Activated naive CD8-positive, alpha-beta T cell treated with anti-CD3 and anti-CD28 coated beads for 36 hours (primary cell): ENCODE measurements around the gene MIF4GD. TPM values are rescaled to one million over a fixed set of nuclear protein-coding genes. Genes with fewer than 3 reads are reported as not detected.

Experiments
- DNase-seq: peaks from one replicate; pipeline ENCODE4 v3.0.0; 2021
- H3K27ac Mint-ChIP-seq: one replicate; pipeline ENCODE4 v1.8.0; 2022; ENCODE audit warnings: mild to moderate bottlenecking, moderate library complexity, mixed read lengths
- H3K27me3 Mint-ChIP-seq: one replicate; pipeline ENCODE4 v1.8.0; 2022; ENCODE audit warnings: mild to moderate bottlenecking, mixed read lengths
- H3K36me3 Mint-ChIP-seq: one replicate; pipeline ENCODE4 v1.8.0; 2021; ENCODE audit warnings: mild to moderate bottlenecking, mixed read lengths
- H3K4me1 Mint-ChIP-seq: one replicate; pipeline ENCODE4 v1.8.0; 2021; ENCODE audit warnings: mixed read lengths
- H3K4me3 Mint-ChIP-seq: one replicate; pipeline ENCODE4 v1.8.0; 2022; ENCODE audit warnings: mild to moderate bottlenecking, moderate library complexity, mixed read lengths
- H3K9me3 Mint-ChIP-seq: one replicate; pipeline ENCODE4 v1.8.0; 2022; ENCODE audit warnings: mixed read lengths
- total RNA-seq, 2 experiments: library from RNA; stranded (reverse); gene quantifications; one replicate each; pipeline ENCODE4 v1.2.3, GENCODE V29; 2021

The MIF4GD gene, protein sequence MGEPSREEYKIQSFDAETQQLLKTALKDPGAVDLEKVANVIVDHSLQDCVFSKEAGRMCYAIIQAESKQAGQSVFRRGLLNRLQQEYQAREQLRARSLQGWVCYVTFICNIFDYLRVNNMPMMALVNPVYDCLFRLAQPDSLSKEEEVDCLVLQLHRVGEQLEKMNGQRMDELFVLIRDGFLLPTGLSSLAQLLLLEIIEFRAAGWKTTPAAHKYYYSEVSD
- 10 to 100 TPM; 35.3 to 38.1 TPM for total RNA-seq

DNA sequence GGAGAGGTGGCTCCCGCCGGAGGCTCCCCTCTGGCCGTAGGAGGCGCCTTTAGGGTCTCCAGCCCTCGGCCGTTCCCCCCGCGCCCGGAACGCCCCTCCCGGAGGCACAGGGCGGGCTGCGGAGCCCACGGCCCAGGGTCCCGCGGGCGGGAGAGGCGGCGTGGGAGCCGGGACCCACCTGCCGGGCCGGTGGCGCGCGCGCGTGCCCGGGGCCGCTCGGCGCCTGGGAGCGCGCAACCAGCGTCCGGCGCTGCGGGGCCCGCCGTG, at the start of gene MIF4GD:
TSS of gene MIF4GD (minus strand) at position 266 of the 267 bp plus-strand sequence. CDS start 1,036 bp downstream, outside the sequence.
- Mint-ChIP-seq H3K4me3 (peak within 1 kb of the TSS; percentile 90), H3K9me3 (no peaks in the 10 kb centered on the region), H3K27ac (peak within 1 kb of the TSS; percentile 89), H3K36me3 (peaks cover 30% of the 10 kb centered on the region), H3K27me3 (no peaks in the 10 kb centered on the region), H3K4me1 (peaks cover 37% of the 10 kb centered on the region)
- no peak for DNase-seq

DNA sequence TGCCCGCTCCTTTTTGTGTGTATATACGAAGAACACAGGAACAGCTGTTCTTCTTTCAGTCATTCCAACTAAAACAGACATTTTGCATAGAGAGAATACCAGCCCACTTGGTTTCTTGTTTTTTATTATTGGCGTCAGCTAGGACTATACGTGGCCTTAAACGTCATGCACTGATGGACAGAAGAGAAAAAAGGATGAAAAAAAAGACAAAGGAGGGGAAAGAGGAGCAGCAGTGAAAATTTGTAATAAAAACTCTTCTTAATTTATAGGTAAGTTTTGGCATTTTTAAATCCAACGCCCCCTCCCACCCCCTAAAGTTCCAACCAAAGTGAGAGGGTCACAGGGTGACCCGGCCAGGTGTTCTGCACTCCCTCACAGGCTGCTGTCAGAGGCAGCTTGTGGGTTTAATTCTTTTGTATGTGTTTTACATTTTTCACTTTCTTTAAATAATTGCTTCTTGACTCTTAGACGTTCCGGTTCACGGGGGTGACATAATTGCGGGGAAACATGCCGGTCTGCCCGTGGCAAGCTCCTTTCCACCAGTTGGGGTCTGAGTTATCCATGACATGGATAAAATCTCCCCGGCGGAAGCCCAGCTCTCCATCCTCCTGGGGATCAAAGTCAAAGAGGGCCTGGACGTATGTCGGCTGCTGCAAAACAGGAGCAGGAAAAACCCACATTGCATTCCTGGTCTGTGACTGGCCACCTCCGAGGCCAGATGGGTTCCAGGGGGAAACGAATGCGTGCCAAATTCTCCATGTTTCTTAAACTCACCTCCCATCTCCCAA, 49.1 kb upstream of the MIF4GD start:
- no peaks in the 10 kb centered on the region for H3K27me3 Mint-ChIP-seq
- no peak overlapping the region for H3K4me3 Mint-ChIP-seq
- no peaks in the 10 kb centered on the region for H3K9me3 Mint-ChIP-seq
- H3K36me3 Mint-ChIP-seq = peaks cover 29% of the 10 kb centered on the region
- no peak for DNase-seq
- H3K27ac Mint-ChIP-seq = peak overlapping the region; percentile 16
- H3K4me1 Mint-ChIP-seq = peaks cover 26% of the 10 kb centered on the region

DNA sequence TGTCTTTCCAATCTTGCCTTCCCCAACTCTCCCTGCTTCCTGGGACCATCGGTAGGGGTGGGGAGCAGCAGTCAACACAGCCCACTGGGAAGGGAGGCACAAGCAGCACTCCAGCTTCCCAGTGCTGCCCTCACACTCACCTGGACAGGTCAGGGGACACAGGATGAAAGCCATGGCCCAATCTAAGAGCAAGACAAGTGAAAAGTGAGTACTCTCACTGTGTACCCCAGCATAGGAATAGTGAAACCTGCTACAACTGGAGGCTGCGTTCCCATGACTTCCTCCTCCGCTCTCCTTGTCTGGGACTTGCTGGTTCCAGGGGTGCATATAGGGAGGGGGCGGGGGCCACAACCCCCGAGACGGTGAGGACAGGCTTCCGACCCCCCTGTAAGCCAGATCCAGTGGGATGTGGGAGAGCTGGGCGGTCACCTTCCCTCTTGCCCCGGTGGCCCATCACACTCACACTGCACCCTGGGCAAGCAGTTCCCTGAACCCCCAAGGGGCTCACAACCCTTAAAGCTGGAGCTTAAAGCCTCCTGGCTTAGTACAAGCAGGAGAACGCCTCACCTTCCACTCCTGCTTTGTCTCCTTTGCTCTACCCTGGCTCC, 47.7 kb upstream of the MIF4GD start:
- H3K27ac Mint-ChIP-seq = peak overlapping the region; percentile 42
- no peaks in the 10 kb centered on the region for H3K9me3 Mint-ChIP-seq
- H3K27me3 Mint-ChIP-seq = no peaks in the 10 kb centered on the region
- H3K4me3 Mint-ChIP-seq = no peak overlapping the region
- peaks cover 25% of the 10 kb centered on the region for H3K4me1 Mint-ChIP-seq
- peaks cover 26% of the 10 kb centered on the region for H3K36me3 Mint-ChIP-seq
- no peak for DNase-seq

DNA sequence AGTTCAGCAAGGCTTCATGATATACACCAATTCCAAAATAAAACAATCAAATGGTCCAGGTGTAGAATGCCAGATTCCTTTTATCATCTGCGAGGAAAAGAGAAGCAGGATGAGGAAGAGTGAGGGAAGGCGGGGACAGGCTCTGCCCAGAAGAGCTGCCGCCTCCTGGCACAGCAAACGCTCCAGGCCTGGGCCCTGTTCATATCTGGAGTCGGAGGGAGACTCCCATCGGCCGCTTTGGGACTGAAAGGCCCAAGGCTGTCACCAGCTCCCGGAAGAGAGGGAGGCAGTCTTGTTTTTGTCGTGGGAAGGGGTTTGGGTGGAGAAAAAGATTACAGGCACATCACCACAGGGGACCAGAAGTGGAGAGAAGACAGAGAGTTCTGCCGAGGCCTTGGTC, 47.2 kb upstream of the MIF4GD start:
- H3K27me3 Mint-ChIP-seq = no peaks in the 10 kb centered on the region
- DNase-seq = no peak
- peak overlapping the region; percentile 38 for H3K27ac Mint-ChIP-seq
- H3K9me3 Mint-ChIP-seq = no peaks in the 10 kb centered on the region
- peaks cover 22% of the 10 kb centered on the region for H3K36me3 Mint-ChIP-seq
- H3K4me3 Mint-ChIP-seq = no peak overlapping the region
- H3K4me1 Mint-ChIP-seq = peaks cover 23% of the 10 kb centered on the region

DNA sequence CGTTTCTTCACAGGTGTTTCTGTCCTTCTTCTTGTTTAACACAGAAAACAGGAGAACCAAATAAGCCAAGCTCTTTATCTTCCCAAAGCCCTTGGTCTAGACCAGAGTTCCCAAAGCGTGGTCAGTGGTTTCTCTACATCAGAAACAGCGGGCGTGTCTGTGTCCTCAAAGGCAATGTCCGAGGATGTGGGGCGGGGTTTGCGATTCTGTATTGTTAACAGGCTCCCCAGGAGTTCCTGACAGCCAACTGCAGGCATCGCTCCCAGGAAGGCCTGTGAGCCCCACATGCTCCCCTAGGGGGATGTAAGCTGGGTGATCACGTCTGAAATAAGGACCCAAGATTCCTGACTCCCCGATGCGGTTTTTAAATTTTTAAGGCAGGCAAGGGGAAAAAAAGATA, 46.6 kb upstream of the MIF4GD start:
- Mint-ChIP-seq H3K9me3 (no peaks in the 10 kb centered on the region), H3K27ac (peak overlapping the region; percentile 38)

DNA sequence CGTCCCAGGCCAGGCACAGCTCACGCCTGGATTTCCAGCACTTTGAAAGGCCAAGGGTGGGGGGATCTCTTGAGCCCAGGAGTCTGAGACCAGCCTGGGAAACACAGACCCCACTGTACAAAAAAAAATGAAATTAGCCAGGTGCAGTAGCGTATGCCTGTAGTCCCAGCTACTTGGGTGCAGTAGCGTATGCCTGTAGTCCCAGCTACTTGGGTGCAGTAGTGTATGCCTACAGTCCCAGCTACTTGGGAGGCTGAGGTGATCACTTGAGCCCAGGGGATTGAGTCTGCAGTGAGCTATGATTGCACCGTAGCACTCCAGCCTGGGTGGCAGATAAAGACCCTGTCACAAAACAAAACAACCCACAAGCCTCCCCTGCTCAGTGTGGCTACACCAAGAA, 45.2 kb upstream of the MIF4GD start:
- Mint-ChIP-seq H3K27ac (peak overlapping the region; percentile 84), H3K4me1 (peaks cover 27% of the 10 kb centered on the region), H3K36me3 (peaks cover 14% of the 10 kb centered on the region)

More for the DNA sequence above, 46.6 kb upstream of the MIF4GD start:
- no peaks in the 10 kb centered on the region for H3K27me3 Mint-ChIP-seq
- DNase-seq = no peak
- H3K36me3 Mint-ChIP-seq = peaks cover 20% of the 10 kb centered on the region
- H3K4me3 Mint-ChIP-seq = no peak overlapping the region
- H3K4me1 Mint-ChIP-seq = peaks cover 21% of the 10 kb centered on the region

DNA sequence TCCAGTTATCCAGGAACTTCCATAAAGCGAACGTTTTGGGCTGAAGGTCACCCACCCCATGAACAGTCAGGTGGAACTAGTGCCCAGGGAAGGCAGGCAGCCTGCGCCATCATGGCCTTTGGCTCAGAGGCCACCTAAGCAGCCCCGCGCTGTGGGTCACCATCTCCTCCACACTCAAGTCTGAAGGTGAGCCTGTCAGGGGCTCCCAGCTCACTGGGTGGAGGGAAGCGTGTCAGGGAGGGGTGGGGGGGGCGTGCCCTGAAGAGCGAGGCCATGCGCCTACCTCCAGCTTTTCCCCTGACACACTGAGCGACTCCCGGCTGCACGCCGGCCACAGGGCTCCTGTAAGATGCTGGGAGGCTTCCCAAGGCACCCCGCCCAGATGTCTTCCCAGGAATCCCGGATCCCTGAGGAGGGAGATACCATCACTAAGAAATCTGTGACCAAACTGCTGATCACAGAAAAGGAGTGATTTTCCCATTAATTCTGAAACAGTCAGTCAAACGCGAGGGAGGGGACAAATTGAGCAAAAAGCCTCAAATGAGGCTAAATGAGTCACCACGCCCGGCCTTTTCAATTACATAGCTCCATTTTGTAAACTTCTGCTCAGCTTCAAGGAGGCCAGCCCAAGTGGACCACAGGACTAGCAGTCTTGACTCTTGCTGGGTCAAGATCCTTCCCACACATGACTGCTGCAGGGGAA, 44.7 kb upstream of the MIF4GD start:
- DNase-seq = peak; percentile 26
- Mint-ChIP-seq H3K4me1 (peaks cover 27% of the 10 kb centered on the region), H3K4me3 (no peak overlapping the region), H3K27me3 (no peaks in the 10 kb centered on the region), H3K36me3 (peaks cover 11% of the 10 kb centered on the region), H3K27ac (peak overlapping the region; percentile 84), H3K9me3 (no peaks in the 10 kb centered on the region)

More for the DNA sequence above, 45.2 kb upstream of the MIF4GD start:
- no peaks in the 10 kb centered on the region for H3K9me3 Mint-ChIP-seq
- no peaks in the 10 kb centered on the region for H3K27me3 Mint-ChIP-seq
- H3K4me3 Mint-ChIP-seq = no peak overlapping the region
- no peak for DNase-seq

DNA sequence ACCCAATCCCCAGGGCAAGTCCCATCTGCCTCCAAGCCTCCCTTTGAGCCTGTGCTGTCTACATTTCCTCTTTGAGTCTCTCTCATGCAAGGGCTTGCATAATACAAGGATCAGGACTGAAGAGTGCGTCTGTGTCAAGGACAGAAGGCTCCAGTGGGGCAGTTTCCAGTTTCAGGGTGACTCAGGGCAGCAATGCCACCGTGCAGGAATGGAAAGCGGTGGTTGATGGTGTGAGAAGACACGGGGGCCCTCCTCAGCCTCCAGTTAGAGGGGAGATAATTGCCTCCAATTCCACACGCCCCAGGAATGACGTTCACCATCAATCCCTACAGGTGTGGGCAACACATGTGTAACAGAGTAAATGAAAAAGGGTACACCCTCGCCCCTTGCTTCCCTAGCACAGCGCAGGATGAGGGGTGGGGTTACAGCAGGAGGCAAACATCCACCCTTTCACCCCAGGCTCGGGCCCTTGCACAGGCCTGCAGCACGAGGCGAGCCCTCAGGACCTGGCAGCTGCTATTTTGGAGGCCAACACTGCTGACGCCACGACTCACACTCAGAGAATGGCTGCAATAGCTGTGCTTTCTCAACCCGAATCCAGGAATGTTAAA, 43.0 kb upstream of the MIF4GD start:
- DNase-seq = no peak
- Mint-ChIP-seq H3K27me3 (no peaks in the 10 kb centered on the region), H3K9me3 (no peaks in the 10 kb centered on the region), H3K36me3 (peaks cover 4% of the 10 kb centered on the region), H3K4me3 (no peak overlapping the region), H3K27ac (peak overlapping the region; percentile 78), H3K4me1 (peaks cover 27% of the 10 kb centered on the region)

DNA sequence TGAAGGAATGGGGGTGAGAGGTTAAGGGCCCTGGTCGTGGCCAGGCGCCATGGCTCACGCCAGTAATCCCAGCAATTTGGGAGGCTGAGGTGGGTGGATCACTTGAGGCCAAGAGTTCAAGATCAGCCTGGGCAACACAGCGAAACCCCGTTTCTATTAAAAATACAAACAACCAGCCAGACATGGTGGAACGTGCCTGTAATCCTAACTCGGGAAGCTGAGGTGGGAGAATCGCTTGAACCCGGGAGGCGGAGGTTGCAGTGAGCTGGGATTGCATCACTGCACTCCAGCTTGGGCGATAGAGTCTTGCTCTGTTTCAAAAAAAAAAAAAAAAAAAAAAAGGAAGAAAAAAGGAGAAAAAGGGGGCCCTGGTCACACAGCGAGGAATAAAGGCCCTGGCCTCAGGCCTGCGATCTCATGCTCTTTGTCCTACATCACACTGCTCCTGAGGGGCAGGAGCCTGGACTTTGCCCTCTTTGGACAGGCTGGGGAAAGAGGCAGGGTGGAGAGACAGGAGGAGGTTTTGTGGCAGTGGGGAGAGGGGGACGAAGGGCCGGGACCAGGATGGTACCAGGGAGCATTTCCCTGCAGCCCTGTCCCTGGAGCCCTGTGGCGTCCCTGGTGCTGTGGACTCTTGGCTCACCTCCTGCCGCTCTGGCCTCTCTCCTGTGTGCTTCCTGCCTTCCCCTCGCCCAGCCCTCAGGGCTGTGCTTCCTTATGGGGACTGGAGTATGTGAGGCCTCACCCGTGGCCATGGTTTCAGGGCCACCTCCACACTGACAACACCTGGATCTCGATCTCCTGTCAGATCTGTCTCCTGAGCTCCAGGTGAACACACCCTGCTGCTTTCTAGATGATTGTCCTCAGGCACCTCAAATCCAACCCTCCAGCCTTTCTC, 38.0 kb upstream of the MIF4GD start:
- Mint-ChIP-seq H3K27me3 (no peaks in the 10 kb centered on the region), H3K4me1 (peaks cover 11% of the 10 kb centered on the region), H3K4me3 (no peak overlapping the region), H3K9me3 (no peaks in the 10 kb centered on the region), H3K36me3 (no peaks in the 10 kb centered on the region), H3K27ac (no peak overlapping the region)
- DNase-seq = no peak

DNA sequence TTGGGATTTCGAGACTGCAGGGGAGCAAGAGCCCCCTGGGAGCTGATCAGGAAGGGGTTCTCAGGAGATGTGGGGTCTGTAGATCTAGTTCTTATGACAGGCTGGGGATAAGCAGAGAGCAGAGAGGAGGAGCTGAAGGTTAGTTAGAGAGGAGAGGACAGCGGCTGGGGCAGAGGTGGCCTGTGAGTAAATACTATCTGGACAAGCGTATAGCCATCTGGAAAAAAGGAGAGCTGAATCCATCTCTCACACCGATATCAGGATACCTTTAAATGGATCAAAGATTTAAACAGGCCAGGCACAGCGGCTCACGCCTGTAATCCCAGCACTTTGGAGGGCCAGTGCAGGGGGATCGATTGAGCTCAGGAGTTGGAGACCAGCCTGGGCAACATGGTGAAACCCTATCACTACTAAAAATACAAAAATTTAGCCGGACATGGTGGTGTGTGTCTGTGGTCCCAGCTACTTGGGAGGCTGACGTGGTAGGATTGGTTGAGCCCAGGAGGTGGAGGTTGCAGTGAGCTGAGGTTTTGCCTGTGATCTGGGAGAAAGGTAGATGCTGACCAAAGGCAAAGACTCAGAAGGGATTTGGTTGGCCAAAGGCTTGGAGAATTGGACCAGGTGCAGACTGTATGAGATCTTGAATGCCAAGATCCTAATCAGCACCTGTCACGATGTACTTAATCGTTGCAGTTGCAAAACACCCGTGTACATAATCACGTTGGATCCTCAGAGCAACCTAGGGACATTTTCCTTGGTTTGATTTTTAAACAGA, 37.1 kb upstream of the MIF4GD start:
- Mint-ChIP-seq H3K27me3 (no peaks in the 10 kb centered on the region), H3K36me3 (no peaks in the 10 kb centered on the region), H3K27ac (peak overlapping the region; percentile 38), H3K9me3 (no peaks in the 10 kb centered on the region), H3K4me3 (no peak overlapping the region), H3K4me1 (peaks cover 7% of the 10 kb centered on the region)
- no peak for DNase-seq

DNA sequence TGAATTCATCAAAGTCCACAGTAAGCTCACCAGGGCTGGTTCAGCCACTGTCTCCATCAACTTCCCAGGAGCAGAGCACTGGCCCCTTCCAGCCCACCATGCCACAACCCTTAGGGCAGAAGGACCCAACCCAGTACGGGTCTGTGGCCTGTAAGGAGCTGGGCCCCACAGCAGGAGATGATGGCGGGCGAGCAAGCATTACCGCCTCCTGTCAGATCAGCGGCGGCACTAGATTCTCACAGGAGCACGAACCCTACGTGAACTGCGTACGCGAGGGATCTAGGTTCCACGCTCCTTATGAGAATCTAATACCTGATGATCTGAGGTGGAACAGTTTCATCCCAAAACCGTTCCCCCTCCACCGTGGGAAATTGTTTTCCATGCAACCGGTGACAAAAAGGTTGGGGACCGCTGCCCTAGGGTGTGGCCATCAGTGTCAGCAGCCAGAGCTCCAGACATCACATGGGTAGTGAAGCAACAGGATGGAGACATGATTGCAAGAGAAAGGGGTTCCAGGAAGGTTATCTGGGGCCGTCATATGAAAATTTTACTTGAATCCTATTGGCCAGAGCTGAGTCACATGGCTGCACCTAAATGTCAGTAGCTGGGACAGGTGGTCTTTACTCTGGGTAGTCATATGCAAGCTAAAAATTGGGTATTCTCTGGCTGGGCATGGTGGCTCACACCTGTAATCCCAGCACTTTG, 30.6 kb upstream of the MIF4GD start:
- peaks cover 9% of the 10 kb centered on the region for H3K4me1 Mint-ChIP-seq
- no peak for DNase-seq
- H3K4me3 Mint-ChIP-seq = no peak overlapping the region
- no peaks in the 10 kb centered on the region for H3K9me3 Mint-ChIP-seq
- H3K27ac Mint-ChIP-seq = no peak overlapping the region
- no peaks in the 10 kb centered on the region for H3K36me3 Mint-ChIP-seq
- no peaks in the 10 kb centered on the region for H3K27me3 Mint-ChIP-seq

DNA sequence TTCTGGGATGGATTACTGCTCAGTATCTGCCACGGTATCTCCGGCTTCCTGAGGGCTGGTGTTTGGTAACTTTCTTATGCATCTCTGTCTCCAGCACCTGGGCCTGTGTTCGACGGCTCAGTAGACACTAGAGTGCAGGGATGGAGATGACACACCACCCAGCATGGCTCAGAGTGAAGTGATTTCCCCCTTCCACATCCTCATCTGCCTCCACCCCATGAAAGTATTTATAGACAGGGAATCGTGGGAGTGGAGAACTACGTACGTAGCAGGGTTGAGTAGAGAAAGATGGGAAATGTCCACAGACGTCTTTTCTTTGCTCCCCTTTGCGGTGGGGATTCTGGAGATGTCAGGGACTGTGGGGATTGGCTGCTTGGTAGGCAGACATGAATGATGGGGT, 30.0 kb upstream of the MIF4GD start:
- Mint-ChIP-seq H3K27me3 (no peaks in the 10 kb centered on the region), H3K4me1 (peaks cover 11% of the 10 kb centered on the region), H3K27ac (no peak overlapping the region), H3K36me3 (no peaks in the 10 kb centered on the region), H3K9me3 (no peaks in the 10 kb centered on the region), H3K4me3 (no peak overlapping the region)
- no peak for DNase-seq

DNA sequence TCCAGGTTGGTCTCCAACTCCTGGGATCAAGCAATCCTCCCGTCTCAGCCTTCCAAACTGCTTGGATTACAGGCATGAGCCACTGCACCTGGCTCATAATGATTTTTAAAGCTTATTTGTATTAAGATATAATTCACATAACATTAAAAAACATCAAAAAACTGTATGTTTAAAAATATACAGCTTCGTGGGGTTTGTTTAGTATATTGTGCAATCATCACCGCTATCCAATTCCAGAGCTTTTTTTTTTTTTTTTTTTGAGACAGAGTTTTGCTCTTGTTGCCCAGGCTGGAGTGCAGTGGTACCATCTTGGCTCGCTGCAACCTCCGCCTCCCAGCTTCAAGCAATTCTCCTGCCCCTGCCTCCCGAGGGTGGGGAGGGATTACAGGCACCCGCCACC, 29.2 kb upstream of the MIF4GD start:
- no peak for DNase-seq
- H3K4me1 Mint-ChIP-seq = peaks cover 19% of the 10 kb centered on the region
- H3K27me3 Mint-ChIP-seq = no peaks in the 10 kb centered on the region
- H3K9me3 Mint-ChIP-seq = no peaks in the 10 kb centered on the region
- H3K36me3 Mint-ChIP-seq = no peaks in the 10 kb centered on the region
- H3K27ac Mint-ChIP-seq = no peak overlapping the region
- no peak overlapping the region for H3K4me3 Mint-ChIP-seq
